Glomerular endothelial cell (primary cell): ENCODE data around the gene SRGAP3. TPM values are rescaled to one million over a fixed set of nuclear protein-coding genes. Genes with fewer than 3 reads are reported as not detected.

Source experiments
- DNase-seq: peaks from one replicate; pipeline ENCODE4 v3.0.0-alpha.2; 2011; ENCODE audit warnings: low read depth, low spot score; ENCODE audit errors: extremely low read depth
- total RNA-seq: library from RNA; depleted of rRNA; stranded (reverse); fragments of >200 nt; gene quantifications from 2 replicates; pipeline ENCODE4 v1.2.3, GENCODE V29; 2015

The SRGAP3 gene
- total RNA-seq, 1 donor from 2014 or later, result 0.76 TPM

GRCh38 chr3:9123840-9124239 is 125.6 kb downstream of the SRGAP3 start:
- no peak for DNase-seq

- DNase-seq, result no peak
Measured at GRCh38 chr3:9122732-9123364, 126.6 kb downstream of the SRGAP3 start.

- DNase-seq, result no peak
Measured at GRCh38 chr3:9121366-9122001, 128.0 kb downstream of the SRGAP3 start.

GRCh38 chr3:9119331-9119730 is 130.1 kb downstream of the SRGAP3 start:
- no peak for DNase-seq

- no peak for DNase-seq
Measured at GRCh38 chr3:9118222-9118621, 131.2 kb downstream of the SRGAP3 start.

- no peak for DNase-seq
Measured at GRCh38 chr3:9117220-9117619, 132.2 kb downstream of the SRGAP3 start.

- no peak for DNase-seq
Measured at GRCh38 chr3:9116336-9116735, 133.1 kb downstream of the SRGAP3 start.

GRCh38 chr3:9115336-9115735 is 134.1 kb downstream of the SRGAP3 start:
- no peak for DNase-seq

GRCh38 chr3:9113040-9113439 is 136.4 kb downstream of the SRGAP3 start:
- DNase-seq, result no peak

- no peak for DNase-seq
Measured at GRCh38 chr3:9111866-9112265, 137.6 kb downstream of the SRGAP3 start.

GRCh38 chr3:9111417-9111816 is 138.0 kb downstream of the SRGAP3 start:
- no peak for DNase-seq

- no peak for DNase-seq
Measured at GRCh38 chr3:9110802-9111201, 138.6 kb downstream of the SRGAP3 start.

GRCh38 chr3:9110316-9110715 is 139.1 kb downstream of the SRGAP3 start:
- no peak for DNase-seq

- DNase-seq, result no peak
Measured at GRCh38 chr3:9109568-9109914, 139.9 kb downstream of the SRGAP3 start.

GRCh38 chr3:9108876-9109567 is 140.4 kb downstream of the SRGAP3 start:
- DNase-seq, result no peak

- DNase-seq, result no peak
Measured at GRCh38 chr3:9107738-9108137, 141.7 kb downstream of the SRGAP3 start.

GRCh38 chr3:9105421-9105820 is 144.0 kb downstream of the SRGAP3 start:
- no peak for DNase-seq

- DNase-seq, result no peak
Measured at GRCh38 chr3:9104121-9104520, 145.3 kb downstream of the SRGAP3 start.

- DNase-seq, result no peak
Measured at GRCh38 chr3:9102240-9102981, 147.0 kb downstream of the SRGAP3 start.

- no peak for DNase-seq
Measured at GRCh38 chr3:9101286-9101685, 148.2 kb downstream of the SRGAP3 start.

- DNase-seq, result no peak
Measured at GRCh38 chr3:9100513-9100894, 148.9 kb downstream of the SRGAP3 start.
